Stimulated activated CD8-positive, alpha-beta memory T cell treated with anti-CD3 and anti-CD28 coated beads, Interleukin-7, amount 100 ng/mL, for 1 hour (primary cell): ENCODE measurements around the gene WLS.

Source experiments
- DNase-seq, 2 donors: peaks; one replicate each; pipeline ENCODE4 v3.0.0-alpha.2; 2020; ENCODE audit warnings: low read depth in 2 of 2

Gene WLS

GRCh38 chr1:68087184-68087583 lies 145.1 kb downstream of the WLS start:
- DNase-seq: no peak

GRCh38 chr1:68085752-68086151 lies 146.6 kb downstream of the WLS start:
- no peak for DNase-seq

GRCh38 chr1:68083686-68084085 lies 148.6 kb downstream of the WLS start:
- DNase-seq: no peak

- DNase-seq: no peak
Measured at GRCh38 chr1:68081775-68082283, 150.5 kb downstream of the WLS start.

GRCh38 chr1:68078647-68079046 lies 153.7 kb downstream of the WLS start:
- no peak for DNase-seq
